NCI-H510A (cell line): ENCODE results near the gene AIM2.
"Not testable (repeated sequence)": the region's sequence is repeated elsewhere in the genome, so short reads cannot be mapped to it uniquely, and the experiment has no call there.

Source experiments
- DNase-seq: peaks from one replicate; lab custom pipeline; 2025; lab: John Stamatoyannopoulos, UW

AIM2 gene

DNA sequence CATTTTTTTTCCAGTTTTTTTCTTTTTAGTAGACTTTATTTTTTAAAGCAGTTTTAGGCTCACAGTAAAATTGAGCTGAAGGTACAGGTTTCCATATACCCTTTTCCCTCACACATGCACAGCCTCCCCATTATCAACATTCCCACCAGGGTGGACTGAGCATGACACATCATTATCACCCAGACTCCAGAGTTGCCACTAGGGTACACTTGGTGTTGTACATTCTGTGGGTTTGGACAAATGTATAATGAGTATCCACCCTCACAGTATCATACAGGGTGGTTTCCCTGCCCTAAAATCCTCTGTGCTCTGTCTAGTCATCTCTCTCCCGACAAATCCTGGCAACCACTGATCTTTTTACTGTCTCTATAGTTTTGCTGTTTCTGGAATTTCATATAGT is 3.0 kb upstream of the AIM2 start:
- no peak for DNase-seq

DNA sequence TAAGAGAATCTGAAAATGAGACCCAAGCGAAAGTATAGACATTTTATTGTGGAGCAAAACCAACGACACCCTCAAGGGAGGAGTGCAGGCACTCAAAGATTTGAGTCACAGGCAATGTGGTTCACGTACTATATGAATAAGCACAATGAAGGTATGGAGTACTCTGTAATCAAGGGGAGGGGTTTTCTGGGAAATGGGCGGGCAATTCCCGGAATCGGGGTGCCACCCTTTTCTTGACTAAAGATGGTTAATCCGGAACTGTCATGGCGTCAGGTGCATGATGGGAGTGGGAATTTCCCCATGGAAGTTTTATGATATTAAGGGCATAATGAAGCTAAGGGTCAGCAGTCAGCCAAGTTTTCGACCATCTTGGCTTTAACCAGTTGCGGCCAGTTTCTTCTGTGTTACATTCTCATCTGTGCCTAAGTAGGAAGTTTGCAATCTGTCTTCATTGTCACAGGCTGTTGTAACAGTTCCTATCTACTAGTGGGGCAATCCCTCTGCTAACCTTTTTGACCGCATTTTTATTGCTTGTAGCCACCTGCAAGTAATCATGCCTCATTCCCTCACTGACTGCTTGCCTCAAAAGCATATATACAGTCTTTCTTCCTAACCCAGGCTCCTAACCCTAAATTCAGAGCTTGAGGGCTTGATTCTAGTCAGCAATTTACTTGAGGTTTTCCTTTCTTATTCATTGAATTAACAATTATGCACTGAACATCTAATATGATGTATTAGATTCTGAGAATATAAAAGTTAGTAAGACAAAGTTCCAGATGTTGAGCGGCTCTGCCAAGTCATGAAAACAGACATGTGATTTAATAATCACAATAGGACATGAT is 775 bp upstream of the AIM2 start:
- DNase-seq: no peak

DNA sequence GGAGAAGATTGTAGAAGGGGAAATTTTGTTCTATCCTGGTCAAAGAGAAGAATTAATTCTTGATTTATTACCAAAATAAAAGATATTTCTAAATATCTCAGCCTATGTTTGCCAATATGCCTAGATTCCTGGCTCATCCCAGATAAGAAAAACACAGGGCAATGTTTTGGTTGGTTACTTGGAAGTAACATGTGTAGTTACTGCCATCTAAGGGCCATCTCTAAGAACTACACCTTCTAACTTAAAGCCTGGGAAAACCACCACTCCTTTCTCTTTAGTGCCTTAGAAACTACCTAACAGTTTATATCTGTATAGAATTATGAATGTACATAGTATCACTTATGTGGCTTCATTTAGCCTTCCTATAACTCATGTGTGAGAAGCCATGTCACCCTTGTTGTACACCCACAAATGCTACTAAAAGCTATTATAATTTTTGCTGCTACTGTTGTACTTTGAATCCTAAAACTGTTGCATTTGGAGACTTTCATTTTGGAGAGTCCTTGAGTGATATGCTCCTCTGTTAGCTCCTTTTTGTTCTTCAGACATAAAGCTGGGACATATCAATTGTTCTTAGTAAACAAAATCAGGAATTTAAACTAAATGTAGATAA is 4.5 kb downstream of the AIM2 start:
- no peak for DNase-seq

DNA sequence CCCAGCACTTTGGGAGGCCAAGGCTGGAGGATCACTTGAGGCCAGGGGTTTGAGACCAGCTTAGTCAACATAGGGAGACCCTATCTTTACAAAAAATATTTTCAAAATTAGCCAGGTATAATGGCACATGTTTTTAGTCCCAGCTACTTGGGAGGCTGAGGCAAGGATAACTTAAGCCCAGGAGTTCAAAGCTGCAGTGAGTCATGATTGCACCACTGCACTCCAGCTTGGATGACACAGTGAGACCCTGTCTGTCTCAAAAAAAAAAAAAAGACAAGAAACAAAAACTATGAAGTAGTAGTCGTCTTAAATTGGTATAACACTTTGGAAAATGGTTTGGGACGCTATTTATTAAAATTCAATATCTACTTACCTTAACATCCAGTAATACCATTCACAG is 7.7 kb downstream of the AIM2 start:
- no peak for DNase-seq

DNA sequence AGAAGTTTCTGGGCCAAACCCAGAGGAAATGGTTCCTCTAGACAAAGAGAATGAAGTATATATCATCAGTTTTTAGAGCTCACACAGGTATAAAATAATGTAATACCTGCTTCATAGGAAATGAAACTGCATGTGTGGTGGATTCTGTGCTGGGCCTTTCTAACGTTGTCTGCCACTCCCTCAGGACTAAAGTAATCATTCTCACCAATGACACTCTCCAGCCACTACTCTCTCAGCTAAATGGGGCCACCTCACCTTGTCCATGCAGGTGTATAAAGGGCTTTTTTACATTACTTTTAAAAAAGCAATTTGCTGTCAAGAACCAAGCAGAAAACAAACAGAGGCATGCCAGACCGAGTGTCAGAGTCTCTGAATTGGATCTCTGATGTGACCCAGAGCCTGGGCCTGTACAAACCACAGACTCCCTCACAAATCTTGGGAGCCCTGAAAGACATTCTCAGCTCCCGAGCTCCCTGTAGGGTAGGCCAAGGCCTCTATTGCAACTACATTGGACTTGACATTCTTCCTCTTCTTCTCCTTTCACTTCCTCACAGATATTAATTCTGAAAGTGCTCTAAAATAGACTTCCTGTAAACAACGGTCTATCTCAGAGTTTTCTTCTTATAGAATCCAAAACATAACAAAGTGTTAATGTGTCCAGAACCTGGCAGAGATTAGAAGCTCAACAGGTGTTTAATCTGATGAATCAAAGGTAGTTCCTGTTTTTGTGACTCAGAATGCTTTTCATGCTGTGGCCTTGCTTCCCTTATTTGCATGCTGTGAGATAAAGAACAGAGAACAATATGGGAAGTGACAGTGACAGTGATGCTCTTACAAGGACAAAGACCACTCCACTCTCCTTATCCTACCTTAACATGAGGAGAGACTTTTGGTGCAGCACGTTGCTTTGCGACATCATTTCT is 8.6 kb downstream of the AIM2 start:
- DNase-seq: no peak

DNA sequence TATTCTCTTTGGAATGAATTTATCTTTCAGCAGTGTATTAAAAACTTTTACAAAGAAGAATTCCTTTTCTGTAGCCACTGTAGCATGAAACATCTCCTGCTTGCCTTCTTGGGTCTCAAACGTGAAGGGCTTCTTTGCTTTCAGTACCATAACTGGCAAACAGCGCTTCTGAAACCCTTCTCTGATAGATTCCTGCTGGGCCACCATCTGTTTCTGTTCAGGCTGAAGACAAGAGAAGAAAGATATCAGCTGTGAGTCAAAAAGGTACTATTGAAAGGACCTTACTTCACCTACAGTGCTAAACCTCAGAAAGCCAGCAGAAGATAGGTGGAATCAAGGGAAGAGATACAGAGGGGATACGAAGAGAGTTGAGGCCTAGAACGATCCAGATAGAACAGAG is 10.5 kb downstream of the AIM2 start:
- DNase-seq: no peak

DNA sequence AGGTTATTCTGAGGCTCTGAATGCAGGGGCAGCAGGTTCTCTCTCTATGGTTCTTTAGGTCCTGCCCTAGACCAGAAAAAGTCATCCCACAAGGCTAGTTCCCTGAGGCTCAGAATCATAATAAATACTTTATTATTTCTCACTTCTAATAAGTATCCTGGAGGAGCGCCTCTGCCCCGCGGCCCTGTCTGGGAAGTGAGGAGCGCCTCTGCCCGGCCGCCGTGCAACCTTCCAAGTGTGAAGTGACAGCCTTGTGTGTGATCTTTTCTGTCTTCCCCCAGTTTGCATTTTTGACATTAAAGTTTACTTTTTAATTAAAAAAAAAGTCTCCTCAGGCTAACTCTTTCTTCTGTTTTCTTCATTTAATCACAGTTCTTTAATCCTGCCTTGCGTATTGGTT is 11.5 kb downstream of the AIM2 start:
- no peak for DNase-seq

DNA sequence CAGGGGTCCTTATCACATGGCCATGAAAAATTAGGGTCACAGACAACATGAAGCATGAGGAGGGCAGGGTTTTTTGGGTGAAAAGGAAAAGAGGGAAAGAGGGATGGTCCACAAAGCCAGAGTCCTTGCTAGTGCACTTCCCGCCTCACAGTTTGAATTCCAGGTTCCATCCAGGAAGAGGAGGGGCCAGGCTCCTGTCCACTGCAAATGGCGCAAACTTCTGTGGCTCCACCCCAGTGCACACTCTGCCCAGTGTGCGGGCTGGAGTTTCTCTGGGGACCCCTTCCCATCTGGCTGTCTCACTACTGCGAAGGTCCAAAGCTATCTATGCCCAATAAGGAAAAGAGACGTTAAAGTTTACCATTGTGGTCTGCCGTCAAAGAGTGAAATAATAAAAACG is 17.8 kb downstream of the AIM2 start:
- no peak for DNase-seq

DNA sequence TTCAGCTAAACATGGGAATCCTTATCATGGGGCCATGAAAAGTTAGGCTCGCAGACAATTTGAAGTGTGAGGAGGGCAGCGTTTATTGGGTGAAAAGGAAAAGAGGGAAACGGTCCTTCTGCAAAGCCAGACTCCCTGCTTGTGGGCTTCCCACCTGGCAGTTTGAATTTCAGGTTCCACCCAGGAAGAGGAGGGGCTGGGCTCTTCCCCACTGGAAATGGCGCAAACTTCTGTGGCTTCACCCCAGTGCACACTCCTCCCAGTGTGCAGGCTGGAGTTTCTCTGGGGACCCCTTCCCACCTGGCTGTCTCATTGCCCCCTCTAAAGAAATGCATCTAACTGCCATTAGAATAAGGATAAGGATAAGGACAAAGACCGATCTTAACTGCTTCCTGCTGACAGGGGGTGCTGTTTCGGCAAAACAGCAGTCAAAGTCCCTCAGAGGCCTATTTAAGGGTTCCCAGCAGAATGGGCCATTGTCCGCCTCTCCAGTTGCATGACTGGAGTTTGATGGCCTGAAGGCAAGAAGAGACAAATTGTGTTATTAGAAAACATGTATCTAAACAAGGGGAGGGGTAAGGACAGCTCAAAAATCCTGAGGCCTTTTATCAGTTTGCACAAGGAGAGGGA is 20.4 kb downstream of the AIM2 start:
- DNase-seq: no peak

DNA sequence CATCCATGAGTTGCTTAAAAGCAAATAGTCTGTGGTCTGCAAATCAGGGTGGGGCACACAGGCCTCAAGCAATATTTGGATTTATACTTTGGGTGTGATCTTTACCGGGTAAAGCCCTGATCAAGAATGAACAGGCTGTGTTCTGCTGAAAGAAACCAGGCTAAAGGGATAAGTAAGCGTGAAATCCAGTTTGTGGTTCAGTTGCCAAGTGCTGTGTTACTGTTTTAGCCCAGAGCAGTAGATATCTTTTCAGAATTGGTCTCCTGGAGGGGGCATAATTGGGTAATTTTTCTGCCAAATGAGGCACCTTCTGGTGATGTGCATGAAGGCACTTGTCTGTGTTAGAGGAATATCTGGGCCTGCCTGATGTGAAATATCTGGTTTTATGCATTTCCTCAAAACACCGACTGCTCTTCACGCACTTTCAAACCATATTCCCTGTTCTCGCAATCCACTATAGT is 21.4 kb downstream of the AIM2 start:
- DNase-seq: no peak

DNA sequence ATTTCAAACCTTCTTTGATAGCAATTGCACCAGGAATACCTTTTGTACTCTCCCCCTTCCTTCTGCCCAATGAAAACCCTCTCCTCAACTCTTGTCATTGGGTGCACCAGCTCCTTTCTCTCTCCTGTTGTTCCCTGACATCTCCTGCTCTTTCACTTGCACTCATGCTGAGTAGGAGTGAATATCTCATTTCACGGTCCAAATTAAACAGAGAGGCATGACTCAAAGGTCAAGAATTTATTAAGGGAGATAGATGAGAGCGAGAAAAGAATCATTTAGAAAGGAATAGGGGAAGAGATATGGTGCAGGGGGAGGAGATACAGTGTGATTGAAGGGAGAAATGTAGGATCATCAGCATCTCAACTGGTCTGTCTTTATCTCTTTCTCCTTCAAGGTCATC is 22.1 kb downstream of the AIM2 start:
- DNase-seq: no peak

DNA sequence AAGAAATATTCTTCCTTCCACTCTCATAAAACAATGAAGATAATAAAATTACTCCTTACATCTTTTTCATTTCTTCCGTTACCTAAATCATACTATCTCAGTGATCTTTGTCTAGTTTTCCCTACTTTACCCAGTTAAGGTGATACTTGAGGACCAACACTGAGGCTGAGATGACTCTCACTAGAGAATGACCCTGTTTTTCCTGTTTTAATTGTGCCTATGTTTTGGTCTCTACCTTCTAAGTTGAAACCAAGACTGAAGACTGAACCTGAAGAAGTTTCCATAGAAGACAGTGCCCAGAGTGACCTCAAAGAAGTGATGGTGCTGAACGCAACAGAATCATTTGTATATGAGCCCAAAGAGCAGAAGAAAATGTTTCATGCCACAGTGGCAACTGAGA is 25.1 kb downstream of the AIM2 start:
- DNase-seq: no peak

DNA sequence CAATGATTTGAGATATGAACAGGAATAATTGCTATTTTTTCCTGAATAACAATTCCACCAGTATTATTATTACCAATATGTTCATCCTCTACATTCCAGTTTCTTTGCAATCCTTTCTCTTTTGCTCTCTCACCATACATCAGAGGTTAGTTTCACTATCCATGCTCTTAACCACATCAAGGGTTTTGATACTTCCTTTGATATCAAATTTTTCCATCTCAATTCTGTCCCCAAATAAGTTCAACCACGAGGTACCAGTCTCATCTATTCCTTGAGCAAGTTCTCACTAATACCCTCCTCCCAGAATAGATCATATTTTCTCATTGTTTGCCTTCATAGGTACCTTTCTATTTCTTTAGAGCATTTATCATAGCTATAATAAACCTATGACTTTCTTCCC is 30.1 kb downstream of the AIM2 start:
- DNase-seq: not testable (repeated sequence)

DNA sequence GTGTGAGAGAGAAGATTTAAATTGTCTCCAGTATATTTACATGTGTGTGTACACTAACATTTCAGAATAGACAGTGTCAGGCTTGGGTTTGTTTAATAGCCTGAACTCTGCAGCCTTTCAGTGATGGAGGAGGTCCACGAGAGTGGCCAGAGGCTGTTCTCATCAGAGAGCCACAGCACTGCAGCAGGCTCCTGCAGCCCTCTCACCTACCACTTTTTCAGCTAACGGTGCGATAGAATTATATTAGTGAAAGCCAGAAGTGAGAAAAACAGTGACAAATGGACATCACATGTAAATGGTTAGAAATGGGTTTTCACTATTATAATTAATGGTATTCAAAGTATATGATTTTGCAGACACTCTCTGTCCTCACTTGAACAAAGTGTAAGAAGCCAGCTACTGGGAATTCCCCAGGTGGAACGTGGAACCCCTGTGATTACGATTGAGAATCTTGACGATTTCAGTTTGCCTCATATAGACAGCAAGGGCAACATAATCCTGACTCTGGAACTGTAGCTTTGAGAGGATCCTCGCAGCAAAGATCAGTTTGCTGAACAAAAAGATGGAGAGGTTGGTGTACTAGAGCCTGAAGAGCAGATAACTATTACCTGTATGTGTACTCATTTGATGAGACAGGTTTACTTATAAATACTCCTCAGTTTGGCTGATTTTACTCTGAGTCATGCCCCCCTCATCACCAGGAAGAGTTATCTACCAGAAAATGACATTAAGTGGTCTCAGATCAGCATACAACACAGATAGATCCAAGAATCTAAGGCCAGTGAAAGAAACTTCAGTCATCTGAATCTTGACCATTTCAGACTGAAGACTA is 35.5 kb downstream of the AIM2 start:
- no peak for DNase-seq

DNA sequence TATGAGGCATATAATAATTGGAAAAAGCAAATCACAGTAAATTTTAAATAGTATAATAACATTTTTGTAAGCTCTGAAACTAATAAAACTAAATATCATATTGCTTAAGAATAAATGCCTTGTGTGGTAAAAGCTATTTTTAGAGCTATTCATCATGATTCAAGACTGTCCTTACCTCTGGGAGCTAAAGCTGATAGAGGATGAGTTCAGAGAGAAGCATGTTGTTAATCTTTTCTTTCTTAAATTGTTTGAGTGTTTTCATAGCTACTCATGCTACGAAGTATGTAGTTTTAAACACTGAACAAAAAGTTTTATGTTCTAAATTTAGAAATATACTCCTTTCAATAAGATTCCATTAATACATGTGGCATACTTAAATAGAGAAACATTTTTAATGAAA is 36.4 kb downstream of the AIM2 start:
- DNase-seq: no peak

DNA sequence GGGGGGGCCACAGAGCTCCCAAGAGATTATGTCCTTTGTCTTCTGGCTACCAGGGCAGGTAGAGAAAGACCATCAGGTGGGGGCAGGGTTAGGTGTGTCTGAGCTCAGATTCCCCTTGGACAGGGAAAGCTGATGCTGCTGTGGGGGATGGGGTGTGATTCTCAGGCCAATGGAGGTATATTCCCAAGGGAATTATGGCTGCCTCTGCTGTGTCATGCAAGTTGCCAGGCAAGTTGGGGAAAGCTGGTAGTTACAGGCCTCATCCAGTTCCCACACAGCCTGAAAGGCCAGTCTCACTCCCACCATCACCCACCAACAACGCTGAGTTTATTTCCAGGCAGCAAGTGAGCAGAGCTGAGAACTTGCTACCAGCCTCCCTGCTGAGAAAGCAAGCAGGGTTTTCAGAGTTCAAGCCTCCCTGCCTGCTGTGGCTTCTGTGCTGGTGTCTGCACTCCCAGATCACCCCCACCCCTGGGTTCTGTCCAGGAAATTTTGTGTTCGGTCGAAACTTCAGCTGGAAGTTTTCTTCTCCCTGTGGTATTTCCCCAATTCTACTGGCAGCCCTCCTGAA is 45.6 kb downstream of the AIM2 start:
- no peak for DNase-seq

DNA sequence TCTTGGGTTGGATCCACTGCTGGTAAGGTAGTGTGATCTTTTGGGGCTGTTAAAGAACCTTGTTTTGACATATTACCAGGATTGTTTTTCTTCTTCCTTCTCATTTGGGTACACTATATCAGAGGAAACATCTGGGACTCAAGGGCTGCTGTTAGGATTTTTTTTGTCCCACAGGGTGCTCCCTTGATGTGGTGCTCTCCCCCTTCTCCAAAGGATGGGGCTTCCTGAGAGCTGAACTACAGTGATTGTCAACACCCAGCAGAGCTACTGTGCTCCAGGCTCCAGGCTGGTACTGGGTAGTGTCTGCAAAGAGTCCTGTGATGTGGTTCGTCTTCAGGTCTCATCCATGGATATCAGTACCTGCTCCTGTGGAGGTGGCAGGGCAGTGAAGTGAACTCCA is 46.3 kb downstream of the AIM2 start:
- DNase-seq: no peak

DNA sequence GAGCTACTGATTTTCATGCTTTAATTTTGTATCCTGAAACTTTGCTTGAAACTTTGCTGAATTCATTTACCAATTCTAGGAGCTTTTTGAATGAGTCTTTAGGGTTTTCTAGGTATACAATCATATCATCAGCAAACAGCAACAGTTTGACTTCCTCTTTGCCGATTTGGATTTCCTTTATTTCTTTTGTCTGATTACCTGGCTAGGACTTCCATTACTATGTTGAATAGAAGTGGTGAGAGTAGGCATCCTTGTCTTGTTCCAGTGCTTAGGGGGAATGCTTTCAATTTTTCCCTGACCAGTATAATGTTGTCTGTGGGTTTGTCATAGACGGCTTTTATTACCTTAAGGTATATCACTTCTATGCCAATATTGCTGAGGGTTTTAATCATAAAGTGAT is 49.7 kb downstream of the AIM2 start:
- DNase-seq: not testable (repeated sequence)

DNA sequence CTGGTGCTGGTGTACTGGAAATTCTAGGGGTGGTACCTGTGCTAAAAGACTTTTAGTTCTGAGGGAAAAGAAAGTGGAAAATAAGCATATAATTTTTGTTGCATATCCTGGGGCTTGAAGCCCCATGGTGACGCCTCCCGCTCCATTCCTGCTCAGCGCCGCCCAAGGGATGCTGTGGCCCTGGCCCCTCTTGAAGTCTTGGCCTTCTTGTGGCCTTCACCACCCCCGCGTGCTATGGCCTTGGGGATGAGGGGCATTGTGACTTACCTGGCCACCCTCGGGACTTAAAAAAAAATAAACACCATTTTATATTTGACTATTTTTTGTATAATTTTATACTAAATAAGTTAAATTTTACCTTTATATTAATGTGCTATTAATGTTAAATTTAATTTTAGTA is 51.5 kb downstream of the AIM2 start:
- no peak for DNase-seq

DNA sequence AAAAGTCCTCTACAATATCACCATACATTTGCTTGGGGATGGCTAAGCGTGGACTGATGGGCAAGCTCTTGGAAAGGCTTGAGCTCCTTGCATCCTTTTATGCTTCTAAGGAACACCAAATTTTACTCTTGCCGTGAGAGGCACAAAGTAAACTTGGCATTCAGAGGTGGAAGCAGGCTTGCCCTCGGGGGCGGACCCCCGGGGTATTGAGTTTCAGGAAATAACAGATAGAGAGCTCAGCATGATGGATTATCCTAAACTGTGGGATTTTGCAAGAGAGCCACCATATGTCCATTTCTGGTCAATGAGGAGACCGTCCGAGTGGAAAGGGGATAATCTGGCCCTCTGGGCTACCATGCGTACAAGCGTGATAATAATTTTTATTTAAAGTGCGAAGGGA is 52.8 kb downstream of the AIM2 start:
- no peak for DNase-seq

DNA sequence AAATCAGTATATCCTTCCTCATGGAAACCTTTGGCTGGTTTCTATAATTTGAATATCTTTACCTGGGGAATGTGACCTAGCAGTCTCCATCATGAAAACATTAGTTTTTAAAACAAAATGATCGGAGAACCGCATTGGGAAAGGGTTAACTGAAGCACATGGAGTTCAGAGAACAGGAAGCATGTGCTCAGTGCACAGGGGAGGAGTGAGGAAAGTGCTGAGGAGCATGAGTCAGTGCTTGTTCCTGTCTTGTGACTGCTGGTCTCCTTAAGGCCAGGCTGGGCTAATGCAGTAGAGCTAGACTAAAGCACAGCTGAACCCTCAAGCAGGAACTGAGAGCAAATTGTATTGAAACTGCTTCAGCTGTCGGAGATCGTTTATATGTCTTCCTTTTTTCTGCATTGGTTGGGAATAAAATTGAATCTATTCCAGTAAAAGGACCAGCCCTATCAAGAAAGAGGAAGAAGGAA is 61.1 kb downstream of the AIM2 start:
- DNase-seq: no peak
